DMS 273 (cell line): ENCODE measurements around the gene ZNF546.
A peak's percentile ranks its signal among the peaks of the same experiment; 100 is the strongest.
"Not testable (repeated sequence)": the region's sequence is repeated elsewhere in the genome, so short reads cannot be mapped to it uniquely, and the experiment has no call there.

ENCODE experiments used
- DNase-seq: peaks from one replicate; lab custom pipeline; 2025; ENCODE audit not compliant: unreplicated experiment; lab: John Stamatoyannopoulos, UW

The ZNF546 gene

DNA sequence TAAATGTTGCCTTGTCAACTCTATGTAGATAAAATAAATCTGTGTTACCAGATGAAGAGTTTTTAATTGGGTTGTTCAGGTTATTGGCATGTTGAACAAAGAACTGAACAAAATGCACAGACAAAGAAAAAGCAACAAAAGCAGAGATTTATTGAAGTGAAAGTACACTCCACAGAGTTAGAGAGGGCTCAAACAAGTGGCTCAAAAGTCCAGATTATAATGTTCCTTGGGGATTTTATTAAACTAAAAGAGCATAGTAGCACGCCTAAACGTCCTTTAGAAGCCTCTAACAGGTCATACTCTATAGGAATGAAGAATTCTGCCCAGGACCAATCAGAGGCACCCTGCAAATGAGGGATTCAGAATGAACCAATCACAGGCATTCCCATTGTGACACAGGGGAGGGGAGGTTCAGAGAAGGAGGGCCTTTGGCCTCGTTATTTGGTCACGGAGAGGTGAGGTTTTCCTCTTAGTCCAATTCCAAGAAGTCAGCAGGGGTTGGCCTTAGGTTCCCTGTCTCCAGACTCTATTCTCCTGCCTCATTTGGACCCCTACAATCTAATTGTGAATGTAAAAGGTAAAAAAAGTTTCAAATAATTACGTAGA, 13.1 kb upstream of the ZNF546 start:
- DNase-seq, result no peak

DNA sequence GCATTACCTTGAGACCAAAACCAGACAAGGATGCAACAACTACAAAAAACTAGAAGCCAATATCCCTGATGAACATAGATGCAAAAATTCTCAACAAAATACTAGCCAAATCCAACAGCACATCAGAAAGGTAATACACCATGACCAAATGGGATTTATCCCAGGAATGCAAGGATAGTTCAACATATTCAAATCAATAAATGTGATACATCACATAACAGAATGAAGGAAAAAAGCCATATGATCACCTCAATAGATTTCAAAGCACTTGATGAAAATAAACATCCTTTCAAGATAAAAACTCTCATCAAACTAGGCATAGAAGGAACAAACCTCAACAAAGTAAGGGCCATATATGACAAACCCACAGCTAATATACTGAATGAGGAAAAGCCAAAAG, 10.2 kb upstream of the ZNF546 start:
- DNase-seq, result no peak

DNA sequence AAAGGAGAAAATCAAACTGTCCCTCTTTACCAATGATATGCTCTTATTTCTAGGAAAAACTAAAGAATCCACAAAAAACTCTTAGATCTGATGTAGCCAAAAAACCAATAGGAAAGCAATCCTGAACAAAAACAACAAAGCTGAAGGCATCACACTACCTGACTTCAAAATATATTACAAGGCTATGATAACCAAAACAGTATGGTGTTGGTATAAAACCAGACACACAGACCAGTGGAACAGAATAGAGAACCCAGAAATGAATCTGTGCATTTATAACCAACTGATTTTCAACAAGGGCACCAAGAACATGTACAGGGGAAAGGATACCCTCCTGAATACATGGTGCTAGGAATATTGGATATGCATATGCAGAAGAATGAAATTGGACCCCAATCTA, 9.7 kb upstream of the ZNF546 start:
- DNase-seq, result no peak

DNA sequence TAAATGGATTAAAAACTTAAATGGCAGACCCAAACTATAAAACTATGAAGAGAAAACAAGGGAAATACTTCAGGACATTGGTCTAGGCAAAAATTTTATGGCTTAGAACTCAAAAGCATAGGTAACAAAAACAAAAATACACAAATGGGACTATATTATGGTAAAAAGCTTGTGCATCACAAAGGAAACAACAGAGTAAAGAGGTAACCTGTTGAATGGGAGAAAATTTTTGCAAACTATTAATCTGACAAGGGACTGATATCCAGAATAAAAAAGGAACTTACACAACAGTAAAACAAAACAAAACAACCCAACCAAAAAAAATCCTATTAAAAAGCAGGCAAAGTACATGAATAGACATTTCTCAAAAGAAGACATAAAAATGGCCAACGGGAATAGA, 9.3 kb upstream of the ZNF546 start:
- no peak for DNase-seq

DNA sequence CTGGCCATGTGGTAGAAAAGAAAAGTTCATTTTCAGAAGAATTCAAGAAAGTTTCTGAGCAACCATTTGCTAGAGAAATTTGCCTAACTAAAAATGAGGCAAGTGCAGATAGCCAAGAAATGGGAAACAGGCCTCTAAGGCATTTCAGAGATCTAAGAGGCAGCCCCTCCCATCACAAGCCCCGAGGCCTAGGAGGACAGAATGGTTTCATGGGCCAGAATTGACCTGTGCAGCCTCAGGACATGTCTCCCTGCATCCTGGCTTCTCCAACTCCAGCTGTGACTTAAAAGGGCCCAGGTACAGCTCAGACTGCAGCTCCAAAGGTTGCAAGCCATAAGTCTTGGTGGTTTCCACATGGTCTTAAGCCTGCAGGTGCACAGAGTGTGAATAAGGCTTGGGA, 3.3 kb upstream of the ZNF546 start:
- no peak for DNase-seq

DNA sequence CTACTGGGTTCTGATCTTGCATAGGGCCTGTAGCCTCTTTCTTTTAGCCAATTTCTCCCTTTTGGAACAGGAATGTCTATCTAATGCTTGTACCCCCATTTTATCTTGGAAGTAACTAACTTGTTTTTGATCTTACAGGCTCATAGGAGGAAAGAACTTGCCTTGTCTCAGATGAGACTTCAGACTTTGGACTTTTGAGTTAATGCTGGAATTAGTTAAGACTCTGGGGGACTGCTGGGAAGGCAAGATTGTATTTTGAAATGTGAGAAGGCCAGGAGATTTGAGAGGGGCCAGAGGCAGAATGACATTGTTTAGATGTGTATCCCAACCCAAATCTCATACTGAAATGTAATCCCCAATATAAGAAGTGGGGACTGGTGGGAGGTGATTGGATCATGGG, 2.5 kb upstream of the ZNF546 start:
- DNase-seq, result no peak

DNA sequence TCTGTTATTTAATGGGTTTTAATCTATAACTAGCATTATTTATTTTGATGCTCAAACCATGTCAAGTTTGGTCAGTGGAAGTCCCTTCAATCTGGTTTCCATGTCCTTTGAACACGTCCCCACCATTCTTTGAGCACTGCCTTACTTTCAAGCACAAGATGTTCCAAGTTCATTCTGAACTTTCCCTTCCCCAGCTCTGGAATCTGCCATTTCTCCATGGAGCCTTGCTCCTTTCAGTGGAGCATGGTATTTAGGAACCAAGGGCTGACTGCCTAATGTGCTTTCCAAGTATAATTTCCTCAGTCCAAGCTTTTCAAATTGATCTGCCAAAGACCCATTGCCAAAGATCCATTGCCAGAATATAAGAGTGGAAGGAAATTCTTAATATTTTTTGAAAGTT, 1.1 kb upstream of the ZNF546 start:
- DNase-seq, result no peak

DNA sequence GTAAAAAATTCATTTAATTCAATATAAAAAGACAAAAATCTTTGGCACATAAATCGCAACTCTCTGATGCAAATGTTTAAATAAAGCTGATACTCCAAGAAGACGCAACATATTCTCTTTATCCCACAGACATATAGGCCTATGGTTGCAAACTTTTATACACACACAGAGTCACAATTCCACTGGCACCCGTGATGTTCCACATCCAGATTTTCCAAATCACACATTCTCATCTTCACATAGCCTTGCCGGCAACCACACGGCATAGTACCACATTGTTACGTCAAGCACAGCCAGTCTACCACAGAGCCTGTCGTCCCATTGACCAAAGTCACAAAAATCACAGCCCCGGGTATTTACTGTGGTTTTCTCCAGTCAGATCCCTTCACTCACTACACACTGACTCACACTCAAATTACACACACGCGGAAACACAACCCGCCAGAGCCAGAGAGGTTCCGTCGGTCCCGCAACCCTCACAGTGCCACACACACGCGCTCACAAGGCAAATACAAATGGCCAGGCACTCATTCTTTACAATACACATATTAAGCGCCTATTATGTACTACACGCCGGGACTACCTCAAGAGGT, 546 bp upstream of the ZNF546 start:
- DNase-seq, result peak; percentile 72

DNA sequence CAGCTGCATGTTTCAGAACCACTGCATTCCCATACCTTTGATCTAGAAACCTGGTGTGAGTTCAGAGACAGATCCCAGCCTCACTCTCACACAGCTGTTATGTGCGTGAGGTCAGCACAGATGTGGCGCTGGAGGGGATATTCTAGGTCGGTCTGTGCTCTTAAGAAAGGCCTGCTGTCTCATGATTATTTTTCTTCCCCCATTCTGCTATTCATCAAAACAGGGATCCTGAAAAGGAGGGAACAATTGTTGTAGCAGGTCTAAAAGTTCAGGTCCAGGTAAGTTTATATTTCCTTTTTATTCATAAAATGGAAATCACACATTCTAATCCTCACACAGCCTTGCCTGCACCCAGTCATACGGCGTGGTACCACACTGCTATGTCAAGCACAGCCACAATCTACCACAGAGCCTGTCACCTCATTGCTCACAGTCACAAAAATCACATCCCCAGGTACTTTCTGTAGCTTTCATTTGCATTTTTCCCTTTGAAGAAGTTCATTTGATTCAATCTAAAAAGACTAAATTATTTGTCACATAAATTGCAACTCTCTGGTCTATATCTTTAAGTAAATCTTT, 867 bp downstream of the ZNF546 start:
- no peak for DNase-seq

DNA sequence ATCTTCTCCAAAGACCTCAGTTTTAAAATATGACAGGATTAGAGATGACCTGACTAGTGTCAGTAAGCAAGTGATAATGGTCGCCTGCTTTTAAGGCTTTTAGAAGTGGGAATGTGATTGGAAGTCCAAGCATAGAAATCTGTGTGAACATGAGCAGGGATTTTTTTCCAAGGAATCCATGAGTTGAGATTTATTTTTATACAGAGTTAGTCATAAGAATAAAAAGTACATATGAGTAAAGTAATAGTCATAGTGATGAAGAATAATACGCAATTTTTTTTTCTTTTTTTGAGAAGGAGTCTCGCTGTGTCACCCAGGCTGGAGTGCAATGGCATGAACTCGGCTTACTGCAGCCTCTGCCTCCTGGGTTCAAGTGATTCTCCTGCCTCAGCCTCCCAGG, 1.6 kb downstream of the ZNF546 start:
- no peak for DNase-seq

DNA sequence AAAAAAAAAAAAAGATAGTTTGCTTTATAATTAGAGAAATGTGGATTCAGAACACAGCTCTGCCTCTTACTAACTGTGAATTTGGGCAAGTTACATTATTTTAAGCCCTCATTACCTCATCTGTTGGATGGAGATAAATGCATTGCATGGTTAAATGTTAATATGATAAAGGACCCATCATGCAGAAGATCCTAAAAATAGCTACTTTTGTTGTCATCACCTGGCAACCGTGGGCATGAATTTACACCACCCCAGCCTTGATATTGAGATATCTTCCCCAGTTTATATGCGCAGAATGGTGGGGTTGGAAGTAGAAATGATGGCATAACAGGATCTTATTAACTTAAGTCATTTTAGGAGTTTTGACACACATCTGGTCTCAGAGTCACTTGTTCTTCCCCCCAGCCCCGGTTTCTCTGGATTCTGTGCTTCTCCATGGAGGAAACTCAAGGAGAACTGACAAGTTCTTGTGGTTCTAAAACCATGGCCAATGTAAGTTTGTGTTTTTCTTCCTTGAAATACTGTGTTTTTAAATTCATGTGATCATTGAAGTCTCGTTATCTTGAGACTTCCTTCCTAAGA, 8.9 kb downstream of the ZNF546 start:
- no peak for DNase-seq

DNA sequence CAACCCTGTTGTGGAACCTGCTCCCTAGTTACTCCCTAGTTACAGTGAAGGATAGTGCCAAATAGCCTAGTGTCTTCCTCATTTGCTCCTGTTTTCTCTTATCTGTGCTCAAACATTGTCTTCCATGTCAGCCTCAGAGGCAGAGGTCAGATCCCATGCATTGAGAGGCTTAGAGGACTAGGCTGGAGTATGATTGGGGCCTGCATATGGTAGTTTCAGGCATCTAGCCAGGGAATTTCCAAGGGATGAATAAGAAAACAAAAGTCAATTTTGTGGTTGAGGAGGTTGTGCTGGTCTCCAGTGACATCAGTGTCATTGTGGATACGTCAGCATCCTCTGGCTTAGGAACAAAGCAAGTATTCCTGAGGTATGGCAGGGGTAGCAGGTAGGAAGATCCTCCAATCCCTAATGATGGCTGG, 9.4 kb downstream of the ZNF546 start:
- DNase-seq, result no peak

DNA sequence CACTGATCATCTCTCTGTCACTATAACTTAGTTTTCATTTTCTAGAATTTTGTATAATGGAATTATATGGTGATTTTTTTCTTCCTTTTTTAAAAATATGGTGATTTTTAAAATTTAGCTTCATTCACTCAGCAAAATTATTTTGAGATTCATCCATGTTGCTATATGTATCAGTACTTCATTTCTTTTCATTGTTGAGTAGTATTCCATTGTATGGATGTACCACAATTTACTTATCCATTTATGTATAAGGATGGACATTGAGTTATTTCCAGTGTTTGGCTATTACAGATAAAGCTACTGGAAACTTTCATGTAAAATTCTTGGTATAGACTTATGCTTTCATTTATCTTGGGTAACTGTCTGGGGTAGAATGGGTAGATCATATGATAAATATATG, 12.8 kb downstream of the ZNF546 start:
- DNase-seq, result no peak

DNA sequence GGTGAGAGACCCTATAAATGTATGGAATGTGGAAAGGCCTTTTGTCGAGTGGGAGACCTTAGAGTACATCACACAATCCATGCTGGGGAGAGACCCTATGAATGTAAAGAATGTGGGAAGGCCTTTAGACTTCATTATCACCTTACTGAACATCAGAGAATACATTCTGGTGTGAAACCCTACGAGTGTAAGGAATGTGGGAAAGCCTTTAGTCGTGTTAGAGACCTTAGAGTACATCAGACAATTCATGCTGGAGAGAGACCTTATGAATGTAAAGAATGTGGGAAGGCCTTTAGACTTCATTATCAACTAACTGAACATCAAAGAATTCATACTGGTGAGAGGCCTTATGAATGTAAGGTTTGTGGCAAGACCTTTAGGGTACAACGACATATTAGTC, 17.1 kb downstream of the ZNF546 start:
- DNase-seq, result no peak

DNA sequence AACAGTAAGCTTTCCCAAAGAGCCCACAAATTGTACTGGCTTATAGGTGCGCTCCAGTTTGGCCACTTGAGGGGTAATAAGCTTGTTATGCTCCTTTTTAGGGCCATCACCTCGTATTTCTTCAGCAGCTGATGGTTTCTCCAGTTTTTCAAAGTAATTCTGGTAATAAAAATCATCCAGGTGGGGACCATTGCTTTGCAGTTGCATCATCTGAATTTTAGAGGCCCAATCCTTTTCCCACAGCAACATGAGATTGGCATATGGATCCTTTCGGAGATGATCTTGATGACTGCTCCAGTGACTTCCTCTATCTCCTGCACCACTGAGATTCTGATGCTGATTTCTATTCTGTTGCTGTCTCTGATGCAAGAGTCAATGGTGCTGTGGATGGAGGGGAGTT, 27.1 kb downstream of the ZNF546 start:
- no peak for DNase-seq

DNA sequence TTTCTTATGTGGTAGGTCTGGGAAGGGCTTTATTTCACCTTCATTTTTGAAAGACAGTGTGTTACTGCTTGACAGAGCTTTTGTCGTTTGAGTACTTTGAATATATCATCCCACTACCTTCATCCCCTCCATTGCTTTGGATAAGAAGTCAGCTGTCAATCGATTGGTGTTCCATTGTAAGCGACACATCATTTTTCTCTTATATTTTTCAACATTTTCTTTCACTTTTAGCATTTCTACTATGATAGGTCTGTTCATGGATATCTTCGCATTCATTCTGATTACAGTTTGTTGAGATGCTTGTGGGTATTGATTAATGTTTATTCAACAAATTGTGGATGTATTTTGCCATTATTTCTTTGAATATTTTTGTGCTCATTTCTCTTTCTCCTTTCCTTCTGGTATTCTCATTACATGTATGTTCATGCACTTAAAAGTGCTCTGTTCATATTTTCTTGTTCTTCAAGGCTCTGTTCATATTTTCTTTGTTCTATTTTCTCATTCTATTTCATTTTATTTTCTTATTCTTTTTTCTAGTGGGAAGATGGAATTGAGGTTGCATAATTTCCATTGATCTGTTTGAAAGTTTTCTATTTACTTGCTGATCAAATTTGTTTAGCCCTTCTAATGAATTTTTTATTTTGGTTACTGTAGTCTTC, 29.2 kb downstream of the ZNF546 start:
- no peak for DNase-seq

DNA sequence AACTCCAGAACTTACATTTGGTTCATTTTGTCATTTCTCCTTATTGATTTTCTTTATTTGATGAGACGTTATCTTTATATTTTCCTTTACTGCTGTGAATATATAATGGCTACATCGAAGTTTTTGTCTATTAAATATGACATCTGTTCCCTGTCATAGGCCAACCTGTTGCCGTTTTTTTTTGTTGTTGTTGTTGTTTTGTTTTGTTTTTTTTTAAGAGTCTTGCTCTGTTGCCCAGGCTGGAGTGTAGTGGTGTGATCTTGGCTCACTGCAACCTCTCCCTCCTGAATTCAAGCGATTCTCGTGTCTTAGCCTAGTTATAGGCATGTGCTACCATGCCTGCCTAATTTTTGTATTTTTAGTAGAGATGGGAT, 29.7 kb downstream of the ZNF546 start:
- no peak for DNase-seq

DNA sequence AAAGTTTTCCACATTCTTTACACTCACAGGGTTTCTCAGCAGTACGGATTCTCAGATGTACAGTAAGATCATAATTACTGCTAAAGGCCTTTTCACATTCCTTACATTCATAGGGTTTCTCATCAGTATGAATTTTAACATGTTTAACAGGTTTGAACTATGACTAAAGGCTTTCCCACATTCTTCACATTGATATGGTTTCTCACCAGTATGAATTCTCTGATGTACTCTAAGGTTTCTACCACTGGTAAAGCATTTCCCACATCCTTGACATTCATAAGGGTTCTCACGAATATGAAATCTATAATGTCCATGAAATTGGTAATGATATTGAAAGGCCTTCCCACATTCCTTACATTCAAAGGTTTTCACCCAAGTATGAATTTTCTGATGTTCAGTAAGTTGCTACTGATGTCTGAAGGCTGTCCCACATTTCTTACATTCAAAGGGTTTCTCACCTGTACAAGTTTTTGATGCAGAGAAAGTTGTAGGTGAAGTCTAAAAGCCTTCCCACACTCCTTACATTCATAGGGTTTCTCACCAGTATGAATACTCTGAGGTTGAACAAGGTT, 37.2 kb downstream of the ZNF546 start:
- DNase-seq, result no peak

DNA sequence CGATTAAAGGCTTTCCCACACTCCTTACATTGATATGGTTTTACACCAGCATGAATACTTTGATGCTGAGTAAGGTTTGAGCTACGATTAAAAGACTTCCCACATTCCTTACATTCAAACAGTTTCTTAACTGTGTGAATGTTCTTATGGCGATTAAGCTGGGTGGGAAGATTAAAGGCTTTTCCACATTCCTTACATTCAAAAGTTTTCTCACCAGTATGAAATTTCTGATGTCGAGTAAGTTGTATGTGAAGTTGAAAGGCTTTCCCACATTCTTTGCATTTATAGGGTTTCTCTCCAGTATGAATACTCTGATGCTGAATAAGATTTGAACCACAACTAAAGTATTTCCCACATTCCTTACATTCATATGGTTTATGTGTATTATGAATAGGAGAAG, 39.1 kb downstream of the ZNF546 start:
- no peak for DNase-seq

DNA sequence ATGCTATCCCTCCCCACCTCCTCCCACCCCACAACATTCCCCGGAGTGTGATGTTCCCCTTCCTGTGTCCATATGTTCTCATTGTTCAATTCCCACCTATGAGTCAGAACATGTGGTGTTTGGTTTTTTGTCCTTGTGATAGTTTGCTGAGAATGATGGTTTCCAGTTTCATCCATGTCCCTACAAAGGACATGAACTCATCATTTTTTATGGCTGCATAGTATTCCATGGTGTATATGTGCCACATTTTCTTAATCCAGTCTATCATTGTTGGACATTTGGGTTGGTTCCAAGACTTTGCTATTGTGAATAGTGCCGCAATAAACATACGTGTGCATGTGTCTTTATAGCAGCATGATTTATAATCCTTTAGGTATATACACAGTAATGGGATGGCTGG, 41.2 kb downstream of the ZNF546 start:
- not testable (repeated sequence) for DNase-seq

DNA sequence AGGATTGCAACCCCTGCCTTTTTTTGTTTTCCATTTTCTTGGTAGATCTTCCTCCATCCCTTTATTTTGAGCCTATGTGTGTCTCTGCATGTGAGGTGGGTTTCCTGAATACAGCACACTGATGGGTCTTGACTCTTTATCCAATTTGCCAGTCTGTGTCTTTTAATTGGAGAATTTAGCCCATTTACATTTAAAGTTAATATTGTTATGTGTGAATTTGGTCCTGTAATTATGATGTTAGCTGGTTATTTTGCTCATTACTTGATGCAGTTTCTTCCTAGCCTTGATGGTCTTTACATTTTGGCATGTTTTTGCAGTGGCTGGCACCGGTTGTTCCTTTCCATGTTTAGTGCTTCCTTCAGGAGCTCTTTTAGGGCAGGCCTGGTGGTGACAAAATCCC, 44.9 kb downstream of the ZNF546 start:
- DNase-seq, result not testable (repeated sequence)

DNA sequence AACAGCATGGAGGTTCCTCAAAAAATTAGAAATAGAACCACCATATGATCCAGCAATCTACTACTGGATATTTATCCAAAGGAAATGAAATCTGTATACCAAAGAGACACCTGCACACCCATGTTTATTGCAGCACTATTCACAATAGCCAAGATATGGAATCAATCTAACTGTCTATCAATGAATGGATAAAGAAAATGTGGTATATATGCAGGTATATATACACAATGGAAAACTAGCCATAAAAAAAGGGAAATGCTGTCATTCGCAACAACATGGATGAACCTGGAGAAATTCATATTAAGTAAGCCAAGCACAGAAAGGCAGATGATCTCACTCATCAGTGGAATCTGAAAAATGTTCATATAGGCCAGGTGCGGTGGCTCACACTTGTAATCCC, 56.6 kb downstream of the ZNF546 start:
- no peak for DNase-seq
